ENCODE results near the gene PPM1L. TPM values are rescaled to one million over a fixed set of nuclear protein-coding genes. Genes with fewer than 3 reads are reported as not detected.

The PPM1L gene
- total RNA-seq, 1 donor from 2014 or later: 12.2 TPM

- Mint-ChIP-seq H3K27me3 (ENCODE audit: unreplicated experiment) (no peaks in the 10 kb centered on the region), H3K9me3 (ENCODE audit: unreplicated experiment) (peaks cover 5% of the 10 kb centered on the region), H3K4me1 (ENCODE audit: unreplicated experiment) (no peaks in the 10 kb centered on the region), H3K27ac (ENCODE audit: unreplicated experiment) (no peak overlapping the region), H3K4me3 (ENCODE audit: unreplicated experiment) (no peak overlapping the region), H3K36me3 (ENCODE audit: low read depth, unreplicated experiment) (no peaks in the 10 kb centered on the region)
- TF ChIP-seq CTCF (IDR thresholded peaks at IDR 0.05; ENCODE audit: unreplicated experiment): no peak
- DNase-seq (ENCODE audit: low spot score): no peak
Measured at GRCh38 chr3:161016417-161017313, 260.6 kb downstream of the PPM1L start.

GRCh38 chr3:161017971-161018370 lies 261.9 kb downstream of the PPM1L start:
- no peak for TF ChIP-seq CTCF (IDR thresholded peaks at IDR 0.05; ENCODE audit: unreplicated experiment)
- H3K4me3 Mint-ChIP-seq (ENCODE audit: unreplicated experiment): no peak overlapping the region
- no peak for DNase-seq (ENCODE audit: low spot score)
- no peaks in the 10 kb centered on the region for H3K27me3 Mint-ChIP-seq (ENCODE audit: unreplicated experiment)
- H3K9me3 Mint-ChIP-seq (ENCODE audit: unreplicated experiment): peaks cover 8% of the 10 kb centered on the region
- peaks cover 3% of the 10 kb centered on the region for H3K36me3 Mint-ChIP-seq (ENCODE audit: low read depth, unreplicated experiment)
- H3K27ac Mint-ChIP-seq (ENCODE audit: unreplicated experiment): no peak overlapping the region
- no peaks in the 10 kb centered on the region for H3K4me1 Mint-ChIP-seq (ENCODE audit: unreplicated experiment)

GRCh38 chr3:161020256-161020655 lies 264.2 kb downstream of the PPM1L start:
- Mint-ChIP-seq H3K27me3 (ENCODE audit: unreplicated experiment) (no peaks in the 10 kb centered on the region), H3K9me3 (ENCODE audit: unreplicated experiment) (peaks cover 16% of the 10 kb centered on the region), H3K27ac (ENCODE audit: unreplicated experiment) (no peak overlapping the region), H3K36me3 (ENCODE audit: low read depth, unreplicated experiment) (peaks cover 11% of the 10 kb centered on the region), H3K4me1 (ENCODE audit: unreplicated experiment) (no peaks in the 10 kb centered on the region), H3K4me3 (ENCODE audit: unreplicated experiment) (no peak overlapping the region)
- no peak for TF ChIP-seq CTCF (IDR thresholded peaks at IDR 0.05; ENCODE audit: unreplicated experiment)
- no peak for DNase-seq (ENCODE audit: low spot score)

- TF ChIP-seq CTCF (IDR thresholded peaks at IDR 0.05; ENCODE audit: unreplicated experiment): no peak
- H3K36me3 Mint-ChIP-seq (ENCODE audit: low read depth, unreplicated experiment): peaks cover 11% of the 10 kb centered on the region
- peaks cover 11% of the 10 kb centered on the region for H3K9me3 Mint-ChIP-seq (ENCODE audit: unreplicated experiment)
- H3K4me1 Mint-ChIP-seq (ENCODE audit: unreplicated experiment): no peaks in the 10 kb centered on the region
- no peak overlapping the region for H3K4me3 Mint-ChIP-seq (ENCODE audit: unreplicated experiment)
- DNase-seq (ENCODE audit: low spot score): no peak
- H3K27ac Mint-ChIP-seq (ENCODE audit: unreplicated experiment): no peak overlapping the region
- H3K27me3 Mint-ChIP-seq (ENCODE audit: unreplicated experiment): peaks cover 3% of the 10 kb centered on the region
Measured at GRCh38 chr3:161025911-161026310, 269.9 kb downstream of the PPM1L start.

Measured in endothelial cell (in vitro differentiated cells).